K562 treated with DMSO at 1 percent for 24 hours (cell line): Measurements from ENCODE around the gene RNF157. TPM values are rescaled to one million over a fixed set of nuclear protein-coding genes. Genes with fewer than 3 reads are reported as not detected.

Experiments
- total RNA-seq: library from RNA; unstranded; fragments of 300-600 nt; gene quantifications from 2 replicates; pipeline ENCODE4 v1.2.3, GENCODE V29; 2022; ENCODE audit warnings: low read depth; ENCODE audit not compliant: insufficient read depth

RNF157 gene
- 29.3 and 48.4 TPM in 2 replicates for total RNA-seq

GRCh38 chr17:76240461-76241203 is at the start of gene RNF157:
Gene RNF157 (minus strand): TSS chr17:76240493. CDS start chr17:76240240, 253 bp downstream.

GRCh38 chr17:76264755-76265623 is 24.7 kb upstream of the RNF157 start, which contains the start of gene UBALD2:
Gene UBALD2 (plus strand): TSS chr17:76265348. CDS start chr17:76265506, 158 bp downstream.

GRCh38 chr17:76141212-76142038 is 98.9 kb downstream of the RNF157 start, which contains the start of gene FOXJ1:
Gene FOXJ1 (minus strand): TSS chr17:76141245. CDS start chr17:76140395, 850 bp downstream.

GRCh38 chr17:76103274-76104139 is 136.8 kb downstream of the RNF157 start, which contains the start of gene EXOC7:
Gene EXOC7 (minus strand): TSS chr17:76103787. CDS start chr17:76103692, 95 bp downstream.

Other genes with a start within 250 kb of the RNF157 start
- 5.1 and 10.7 TPM in 2 replicates for gene CDK3, start 239.6 kb downstream of the RNF157 start, total RNA-seq
- not detected in 2 replicates for gene EVPL, start 213.2 kb downstream of the RNF157 start, total RNA-seq
- 83.2 and 83.8 TPM in 2 replicates for gene SRP68, start 168.0 kb downstream of the RNF157 start, total RNA-seq
- gene GALR2, start 165.7 kb downstream of the RNF157 start, total RNA-seq = not detected in 2 replicates
- 6.7 and 7.0 TPM in 2 replicates for gene ZACN, start 161.3 kb downstream of the RNF157 start, total RNA-seq
- 49.1 and 49.6 TPM in 2 replicates for gene EXOC7, start 136.7 kb downstream of the RNF157 start, total RNA-seq
- gene FOXJ1, start 99.2 kb downstream of the RNF157 start, total RNA-seq = 0.46 TPM in 1 of 2 replicates, not detected in the other
- 249 and 257 TPM in 2 replicates for gene UBALD2, start 24.9 kb upstream of the RNF157 start, total RNA-seq
- 11.5 and 13.5 TPM in 2 replicates for gene QRICH2, start 67.8 kb upstream of the RNF157 start, total RNA-seq
- gene PRPSAP1, start 113.4 kb upstream of the RNF157 start, total RNA-seq = 45.3 and 48.2 TPM in 2 replicates
- gene SPHK1, start 144.1 kb upstream of the RNF157 start, total RNA-seq = 60.7 and 66.6 TPM in 2 replicates
- 40.9 and 46.4 TPM in 2 replicates for gene UBE2O, start 212.7 kb upstream of the RNF157 start, total RNA-seq
- gene AANAT, start 227.1 kb upstream of the RNF157 start, total RNA-seq = not detected in 2 replicates